GM19397 (cell line): ENCODE measurements around the gene SRSF10.

Experiments
- ATAC-seq: cut with Tn5 transposase; IDR thresholded peaks from one replicate; pipeline ENCODE4 v1.9.1; 2021; ENCODE audit warnings: mild to moderate bottlenecking, moderate library complexity; ENCODE audit not compliant: unreplicated experiment

The SRSF10 gene

DNA sequence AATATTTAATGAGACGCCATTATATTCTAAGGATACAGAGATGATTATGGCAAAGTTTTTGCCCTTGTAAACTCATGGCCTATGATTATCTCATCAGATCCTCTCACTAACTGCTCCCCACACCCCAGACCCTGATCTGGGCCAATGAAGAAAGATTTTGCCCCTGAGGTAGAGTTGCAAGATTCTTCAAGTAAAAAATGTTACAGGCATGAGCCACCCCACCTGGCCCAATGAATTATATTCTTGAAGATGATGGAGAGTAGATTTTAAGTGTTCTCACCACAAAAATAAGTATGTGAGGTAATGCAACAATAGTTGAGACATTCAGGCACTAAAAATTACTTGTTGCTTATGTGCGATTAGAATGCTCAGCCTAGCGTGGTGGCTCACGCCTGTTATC is 65.2 kb downstream of the SRSF10 start:
- no peak for ATAC-seq
